Measurements from ENCODE around the gene ZMYM3. TPM values are rescaled to one million over a fixed set of nuclear protein-coding genes. Genes with fewer than 3 reads are reported as not detected.

The ZMYM3 gene
- total and polyA plus RNA-seq, 9 donors: 17.2 to 75.8 (median 50.1) TPM

DNA sequence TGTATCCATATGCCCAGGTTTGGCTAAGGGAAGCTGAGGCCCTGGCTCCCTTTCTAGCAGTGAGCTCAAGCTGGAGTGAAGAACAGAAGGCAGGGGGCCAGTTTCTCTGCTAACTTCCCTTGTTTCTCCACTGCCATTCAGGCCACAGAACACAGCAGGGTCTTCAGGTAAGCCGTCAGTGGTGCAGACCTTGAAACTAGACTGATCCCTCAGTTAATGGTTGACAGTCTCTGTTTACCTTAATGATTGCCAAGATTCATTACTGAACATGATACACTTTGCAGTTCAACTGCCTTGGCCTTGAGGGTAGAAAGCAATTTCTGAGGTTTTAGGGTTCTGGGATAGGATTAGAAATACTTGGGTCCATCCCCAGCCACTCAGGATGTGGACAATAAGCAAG, 39.8 kb downstream of the ZMYM3 start:
- TF ChIP-seq, protein P1, sequence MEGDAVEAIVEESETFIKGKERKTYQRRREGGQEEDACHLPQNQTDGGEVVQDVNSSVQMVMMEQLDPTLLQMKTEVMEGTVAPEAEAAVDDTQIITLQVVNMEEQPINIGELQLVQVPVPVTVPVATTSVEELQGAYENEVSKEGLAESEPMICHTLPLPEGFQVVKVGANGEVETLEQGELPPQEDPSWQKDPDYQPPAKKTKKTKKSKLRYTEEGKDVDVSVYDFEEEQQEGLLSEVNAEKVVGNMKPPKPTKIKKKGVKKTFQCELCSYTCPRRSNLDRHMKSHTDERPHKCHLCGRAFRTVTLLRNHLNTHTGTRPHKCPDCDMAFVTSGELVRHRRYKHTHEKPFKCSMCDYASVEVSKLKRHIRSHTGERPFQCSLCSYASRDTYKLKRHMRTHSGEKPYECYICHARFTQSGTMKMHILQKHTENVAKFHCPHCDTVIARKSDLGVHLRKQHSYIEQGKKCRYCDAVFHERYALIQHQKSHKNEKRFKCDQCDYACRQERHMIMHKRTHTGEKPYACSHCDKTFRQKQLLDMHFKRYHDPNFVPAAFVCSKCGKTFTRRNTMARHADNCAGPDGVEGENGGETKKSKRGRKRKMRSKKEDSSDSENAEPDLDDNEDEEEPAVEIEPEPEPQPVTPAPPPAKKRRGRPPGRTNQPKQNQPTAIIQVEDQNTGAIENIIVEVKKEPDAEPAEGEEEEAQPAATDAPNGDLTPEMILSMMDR (IDR thresholded peaks at IDR 0.05): no peak
- TF ChIP-seq POLR2A (IDR thresholded peaks at IDR 0.05) (no peak), EP300 (IDR thresholded peaks at IDR 0.05) (no peak)
- DNase-seq: no peak
- Histone ChIP-seq H3K4me3 (no peak overlapping the region), H3K4me1 (ENCODE audit: insufficient read depth) (no peaks in the 10 kb centered on the region), H3K27me3 (no peaks in the 10 kb centered on the region), H3K27ac (no peak overlapping the region), H3K9me3 (no peaks in the 10 kb centered on the region), H3K36me3 (no peaks in the 10 kb centered on the region)
- 63 to 90% (median 80%) methylated on average over 1 of the region's 1 CpG for WGBS, 3 donors
- intact Hi-C loops (cut with DNase I): no loop called here

DNA sequence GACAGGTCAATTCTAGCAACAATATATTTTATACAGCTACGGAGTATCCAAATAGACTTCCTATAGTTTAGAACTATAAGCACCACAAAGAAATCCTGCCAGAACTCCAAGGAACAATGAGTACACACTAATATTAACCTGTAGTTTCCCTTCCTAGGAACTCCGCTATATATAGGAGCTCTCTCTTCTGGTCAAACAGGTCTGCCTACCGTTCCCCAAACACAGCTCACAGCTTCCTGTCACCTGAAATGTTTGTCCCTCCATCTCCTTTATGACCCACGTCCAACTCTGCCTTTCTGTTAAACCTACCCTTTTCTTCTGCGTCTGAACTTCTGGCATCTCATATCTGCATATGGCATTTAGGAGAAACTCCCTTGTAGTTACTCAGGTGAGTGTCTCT, 41.4 kb downstream of the ZMYM3 start:
- H3K27ac ChIP-seq: no peak overlapping the region
- H3K4me3 ChIP-seq: no peak overlapping the region
- 54 to 71% (median 58%) methylated on average over 5 of the region's 5 CpGs for WGBS, 3 donors
- TF ChIP-seq, protein P1 (IDR thresholded peaks at IDR 0.05): no peak
- TF ChIP-seq EP300 (IDR thresholded peaks at IDR 0.05): no peak
- TF ChIP-seq POLR2A (IDR thresholded peaks at IDR 0.05): no peak
- H3K27me3 ChIP-seq: no peaks in the 10 kb centered on the region
- intact Hi-C loops (cut with DNase I): no loop called here
- H3K9me3 ChIP-seq: no peaks in the 10 kb centered on the region
- H3K36me3 ChIP-seq: no peaks in the 10 kb centered on the region
- H3K4me1 ChIP-seq (ENCODE audit: insufficient read depth): no peaks in the 10 kb centered on the region
- DNase-seq: no peak

DNA sequence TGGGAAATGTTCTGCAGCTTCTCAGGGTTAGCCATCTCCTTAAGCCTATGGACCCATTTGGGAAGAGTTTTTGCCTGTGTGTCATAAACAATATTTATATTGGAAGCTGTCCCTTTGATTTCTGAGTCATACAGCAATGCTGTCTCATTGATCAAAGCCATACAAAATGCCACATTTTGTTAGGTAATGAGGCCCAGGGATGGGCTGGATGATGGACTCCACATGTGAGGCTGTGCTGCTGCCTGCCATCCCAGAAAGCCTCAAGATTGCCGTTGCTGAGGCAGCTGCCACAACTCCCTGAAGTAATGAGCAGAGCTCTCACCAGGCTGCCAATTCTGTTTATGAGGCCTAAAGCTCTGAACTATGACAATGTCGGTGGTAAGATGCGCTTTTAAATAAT, 43.1 kb downstream of the ZMYM3 start:
- Histone ChIP-seq H3K9me3 (no peaks in the 10 kb centered on the region), H3K4me1 (ENCODE audit: insufficient read depth) (no peaks in the 10 kb centered on the region), H3K27me3 (no peaks in the 10 kb centered on the region), H3K27ac (no peak overlapping the region), H3K4me3 (no peak overlapping the region), H3K36me3 (no peaks in the 10 kb centered on the region)
- intact Hi-C loops (cut with DNase I): no loop called here
- 75 to 79% (median 75%) methylated on average over 3 of the region's 3 CpGs for WGBS, 3 donors
- no peak for DNase-seq
- no peak for TF ChIP-seq POLR2A (IDR thresholded peaks at IDR 0.05)
- TF ChIP-seq, protein P1 (IDR thresholded peaks at IDR 0.05): no peak
- no peak for TF ChIP-seq EP300 (IDR thresholded peaks at IDR 0.05)

DNA sequence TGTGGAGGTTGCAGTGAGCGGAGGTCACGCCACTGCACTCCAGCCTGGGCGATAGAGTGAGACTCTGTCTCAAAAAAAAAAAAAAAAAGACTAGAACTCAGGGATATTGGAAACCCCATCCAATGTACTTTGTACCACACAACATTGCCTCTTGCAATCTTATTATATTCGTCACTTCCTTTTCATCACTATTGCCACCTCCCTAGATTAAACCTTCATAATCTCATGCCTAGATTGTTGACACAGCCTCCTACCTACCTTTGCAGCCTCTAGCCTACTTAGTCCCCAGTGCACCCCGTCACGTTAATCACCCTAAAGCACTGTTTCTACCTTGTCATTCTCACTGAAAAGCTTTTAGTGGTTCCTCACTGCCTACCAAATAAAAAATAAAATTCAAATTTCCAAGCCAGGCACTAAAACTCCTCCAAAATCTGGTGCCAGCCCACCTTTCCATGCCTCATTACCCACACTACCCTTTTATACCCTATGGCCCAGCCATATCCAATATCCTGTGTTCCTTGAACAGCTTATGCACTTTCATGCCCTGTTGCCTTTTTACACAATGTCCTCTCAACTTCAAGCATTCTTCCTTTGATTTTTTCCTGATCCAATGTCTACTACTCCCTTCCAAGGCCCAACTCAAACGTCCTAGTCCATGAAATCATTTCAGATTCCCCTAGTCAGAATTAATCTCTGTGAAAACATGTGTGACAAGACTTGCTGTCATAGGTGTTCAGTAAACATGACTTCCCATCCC, 54.5 kb downstream of the ZMYM3 start:
- WGBS, 3 donors: 78 to 80% (median 80%) methylated on average over 7 of the region's 7 CpGs

More for the DNA sequence above, 54.5 kb downstream of the ZMYM3 start:
- Histone ChIP-seq H3K9me3 (no peaks in the 10 kb centered on the region), H3K4me1 (ENCODE audit: insufficient read depth) (no peaks in the 10 kb centered on the region), H3K27ac (no peak overlapping the region), H3K4me3 (no peak overlapping the region), H3K36me3 (no peaks in the 10 kb centered on the region), H3K27me3 (no peaks in the 10 kb centered on the region)
- no peak for DNase-seq
- intact Hi-C loops (cut with DNase I): no loop called here
- no peak for TF ChIP-seq POLR2A (IDR thresholded peaks at IDR 0.05)
- no peak for TF ChIP-seq EP300 (IDR thresholded peaks at IDR 0.05)
- TF ChIP-seq, protein P1 (IDR thresholded peaks at IDR 0.05): no peak

Data from ovary (tissue), 9 donors.